Peyer's patch (tissue), 4 donors: Measurements from ENCODE around the gene RFTN1. TPM values are rescaled to one million over a fixed set of nuclear protein-coding genes. Genes with fewer than 3 reads are reported as not detected.

Experiments
- DNase-seq, 3 donors: peaks; one replicate each; pipeline ENCODE4 v3.0.0-alpha.2; 2017 to 2019
- H3K27ac ChIP-seq, 4 donors: fragments of 200-600 bp; sonication (generic); one replicate each; pipeline ENCODE4 v1.5.1; 2016 to 2019
- H3K27me3 ChIP-seq, 2 donors: fragments of 200-600 bp; sonication (generic); one replicate each; pipeline ENCODE4 v1.5.1; 2019
- H3K36me3 ChIP-seq, 3 donors: fragments of 200-600 bp; sonication (generic); one replicate each; pipeline ENCODE4 v1.5.1; 2016 to 2019
- H3K4me1 ChIP-seq, 4 donors: fragments of 200-600 bp; sonication (generic); one replicate each; pipeline ENCODE4 v1.5.1; 2016 to 2019
- H3K4me3 ChIP-seq, 4 donors: fragments of 200-600 bp; sonication (generic); 1 replicate in 3 of 4; 2 replicates in 1 of 4; pipeline ENCODE4 v1.5.1; 2016 to 2019; ENCODE audit warnings: mild to moderate bottlenecking in 1 of 4
- H3K9me3 ChIP-seq, 4 donors: fragments of 200-600 bp; sonication (generic); one replicate each; pipeline ENCODE4 v1.5.1; 2016 to 2019; ENCODE audit warnings: mild to moderate bottlenecking in 1 of 4
- POLR2A ChIP-seq, 2 donors: fragments of 450-650 bp; IDR thresholded peaks; one replicate each; pipeline ENCODE4 v1.5.1; 2017; ENCODE audit warnings: antibody characterized with exemption in 2 of 2, mild to moderate bottlenecking in 2 of 2, moderate library complexity in 2 of 2
- total RNA-seq, 4 donors: library from RNA; depleted of rRNA; stranded (reverse); fragments of >200 nt; gene quantifications; one replicate each; pipeline ENCODE4 v1.1.0, GENCODE V29; 2016
- TF ChIP-seq, protein P1 (sequence below), 6 experiments: fragments of 450-650 bp in 4 of 6; fragments of 200-600 bp in 2 of 6; sonication (generic) in 1 of 6; IDR thresholded peaks; one replicate each; pipeline ENCODE4 v1.5.1; 2017 to 2019; ENCODE audit warnings: antibody characterized with exemption in 6 of 6, mild to moderate bottlenecking in 3 of 6, moderate library complexity in 1 of 6

The RFTN1 gene
- total RNA-seq, 4 donors from 2014 or later, result 6.1 to 135 (median 32.0) TPM

- no peak for DNase-seq
- no peaks in the 10 kb centered on the region for H3K36me3 ChIP-seq
- no peak overlapping the region for H3K27ac ChIP-seq
- H3K4me1 ChIP-seq, result peaks cover 0 to 9% (median 0%) of the 10 kb centered on the region in 4 donors
- no peak overlapping the region for H3K4me3 ChIP-seq
- H3K9me3 ChIP-seq, result no peaks in the 10 kb centered on the region
- no peaks in the 10 kb centered on the region for H3K27me3 ChIP-seq
- TF ChIP-seq, protein P1, sequence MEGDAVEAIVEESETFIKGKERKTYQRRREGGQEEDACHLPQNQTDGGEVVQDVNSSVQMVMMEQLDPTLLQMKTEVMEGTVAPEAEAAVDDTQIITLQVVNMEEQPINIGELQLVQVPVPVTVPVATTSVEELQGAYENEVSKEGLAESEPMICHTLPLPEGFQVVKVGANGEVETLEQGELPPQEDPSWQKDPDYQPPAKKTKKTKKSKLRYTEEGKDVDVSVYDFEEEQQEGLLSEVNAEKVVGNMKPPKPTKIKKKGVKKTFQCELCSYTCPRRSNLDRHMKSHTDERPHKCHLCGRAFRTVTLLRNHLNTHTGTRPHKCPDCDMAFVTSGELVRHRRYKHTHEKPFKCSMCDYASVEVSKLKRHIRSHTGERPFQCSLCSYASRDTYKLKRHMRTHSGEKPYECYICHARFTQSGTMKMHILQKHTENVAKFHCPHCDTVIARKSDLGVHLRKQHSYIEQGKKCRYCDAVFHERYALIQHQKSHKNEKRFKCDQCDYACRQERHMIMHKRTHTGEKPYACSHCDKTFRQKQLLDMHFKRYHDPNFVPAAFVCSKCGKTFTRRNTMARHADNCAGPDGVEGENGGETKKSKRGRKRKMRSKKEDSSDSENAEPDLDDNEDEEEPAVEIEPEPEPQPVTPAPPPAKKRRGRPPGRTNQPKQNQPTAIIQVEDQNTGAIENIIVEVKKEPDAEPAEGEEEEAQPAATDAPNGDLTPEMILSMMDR (IDR thresholded peaks at IDR 0.05), result no peak
- TF ChIP-seq POLR2A (IDR thresholded peaks at IDR 0.05), result no peak
These were observed 45.0 kb downstream of the RFTN1 start for GRCh38 chr3:16468336-16469098.

DNA sequence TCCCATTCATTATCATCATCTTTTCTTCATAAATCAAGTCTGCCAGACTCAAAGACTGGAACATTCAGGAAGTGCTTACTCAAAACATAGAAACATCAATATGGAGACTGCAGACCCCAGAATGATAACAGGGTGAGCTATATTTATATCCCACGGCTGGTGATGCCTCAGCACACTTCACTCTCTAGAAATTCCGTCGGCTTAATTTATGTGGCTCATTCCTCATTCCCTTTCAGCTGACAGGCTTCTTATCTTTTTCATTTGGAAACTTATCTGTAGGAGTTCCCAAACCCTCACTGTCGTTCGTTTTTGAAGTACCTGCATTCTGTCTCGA is 45.5 kb downstream of the RFTN1 start:
- no peak overlapping the region for H3K27ac ChIP-seq

GRCh38 chr3:16467393-16467792 is 46.1 kb downstream of the RFTN1 start:
- Histone ChIP-seq H3K9me3 (no peaks in the 10 kb centered on the region), H3K36me3 (no peaks in the 10 kb centered on the region), H3K4me3 (no peak overlapping the region), H3K4me1 (peaks cover 0 to 9% (median 0%) of the 10 kb centered on the region in 4 donors), H3K27me3 (no peaks in the 10 kb centered on the region), H3K27ac (no peak overlapping the region)
- peak in 1 of 3 donors; percentile 44 for DNase-seq
- no peak for TF ChIP-seq POLR2A (IDR thresholded peaks at IDR 0.05)
- TF ChIP-seq, protein P1 (IDR thresholded peaks at IDR 0.05), result no peak

More for the DNA sequence above, 45.5 kb downstream of the RFTN1 start:
- TF ChIP-seq, protein P1 (IDR thresholded peaks at IDR 0.05), result no peak
- H3K9me3 ChIP-seq, result no peaks in the 10 kb centered on the region
- peaks cover 0 to 9% (median 0%) of the 10 kb centered on the region in 4 donors for H3K4me1 ChIP-seq
- DNase-seq, result no peak
- no peak overlapping the region for H3K4me3 ChIP-seq
- no peaks in the 10 kb centered on the region for H3K36me3 ChIP-seq
- no peaks in the 10 kb centered on the region for H3K27me3 ChIP-seq

- TF ChIP-seq, protein P1 (IDR thresholded peaks at IDR 0.05), result no peak
- TF ChIP-seq POLR2A (IDR thresholded peaks at IDR 0.05), result no peak
- H3K27me3 ChIP-seq, result no peaks in the 10 kb centered on the region
- no peaks in the 10 kb centered on the region for H3K36me3 ChIP-seq
- H3K27ac ChIP-seq, result no peak overlapping the region
- H3K4me1 ChIP-seq, result peaks cover 0 to 9% (median 0%) of the 10 kb centered on the region in 4 donors
- no peak overlapping the region for H3K4me3 ChIP-seq
- H3K9me3 ChIP-seq, result no peaks in the 10 kb centered on the region
- DNase-seq, result no peak
These were observed 46.7 kb downstream of the RFTN1 start for GRCh38 chr3:16466822-16467221.

GRCh38 chr3:16464511-16465148 is 48.9 kb downstream of the RFTN1 start:
- Histone ChIP-seq H3K27me3 (no peaks in the 10 kb centered on the region), H3K9me3 (no peaks in the 10 kb centered on the region), H3K27ac (no peak overlapping the region), H3K4me1 (peaks cover 0 to 9% (median 0%) of the 10 kb centered on the region in 4 donors), H3K36me3 (no peaks in the 10 kb centered on the region), H3K4me3 (no peak overlapping the region)
- TF ChIP-seq POLR2A (IDR thresholded peaks at IDR 0.05), result no peak
- TF ChIP-seq, protein P1 (IDR thresholded peaks at IDR 0.05), result no peak
- no peak for DNase-seq
